Vagina (tissue), 2 donors: ENCODE measurements around the gene COBL.

Experiments
- CTCF ChIP-seq, 3 experiments: fragments of 450-650 bp in 2 of 3; fragments of 200-600 bp in 1 of 3; sonication (generic) in 1 of 3; IDR thresholded peaks; one replicate each; pipeline ENCODE4 v1.5.1; 2017 to 2019; ENCODE audit warnings: antibody characterized with exemption in 3 of 3, mild to moderate bottlenecking in 2 of 3, moderate library complexity in 2 of 3
- POLR2A ChIP-seq, 2 donors: fragments of 450-650 bp; IDR thresholded peaks; one replicate each; pipeline ENCODE4 v1.6.1; 2017; ENCODE audit warnings: antibody characterized with exemption in 2 of 2, mild to moderate bottlenecking in 2 of 2, moderate library complexity in 2 of 2

- TF ChIP-seq CTCF (IDR thresholded peaks at IDR 0.05) (no peak), POLR2A (IDR thresholded peaks at IDR 0.05) (no peak)
These were observed 23.6 kb upstream of the COBL start for GRCh38 chr7:51340029-51340838.
